NCI-H82 (cell line): ENCODE data around the gene ZFPM1.
"Not testable (repeated sequence)": the region's sequence is repeated elsewhere in the genome, so short reads cannot be mapped to it uniquely, and the experiment has no call there.

Experiments used
- DNase-seq: peaks from one replicate; lab custom pipeline; 2025; lab: John Stamatoyannopoulos, UW

The ZFPM1 gene

DNA sequence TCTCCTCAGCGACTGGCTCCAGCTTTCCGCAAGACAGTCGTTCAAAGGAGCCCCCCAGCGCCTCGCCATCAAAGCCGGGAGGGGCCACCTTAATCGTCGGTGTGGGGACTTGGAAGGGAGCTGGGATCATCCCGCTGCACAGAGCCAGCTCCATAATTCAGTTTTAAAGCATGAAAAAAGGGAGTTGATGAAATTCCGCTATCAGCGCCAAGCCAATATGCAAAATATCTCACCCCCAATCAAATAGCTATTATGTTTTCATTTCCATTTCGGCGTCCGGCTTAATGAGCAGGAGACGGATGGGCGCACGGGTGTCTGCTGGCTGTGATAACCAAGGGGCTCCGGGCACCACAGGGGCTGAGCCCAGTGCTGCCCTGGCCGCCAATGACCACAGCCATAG lies 27.7 kb downstream of the ZFPM1 start:
- DNase-seq = no peak

DNA sequence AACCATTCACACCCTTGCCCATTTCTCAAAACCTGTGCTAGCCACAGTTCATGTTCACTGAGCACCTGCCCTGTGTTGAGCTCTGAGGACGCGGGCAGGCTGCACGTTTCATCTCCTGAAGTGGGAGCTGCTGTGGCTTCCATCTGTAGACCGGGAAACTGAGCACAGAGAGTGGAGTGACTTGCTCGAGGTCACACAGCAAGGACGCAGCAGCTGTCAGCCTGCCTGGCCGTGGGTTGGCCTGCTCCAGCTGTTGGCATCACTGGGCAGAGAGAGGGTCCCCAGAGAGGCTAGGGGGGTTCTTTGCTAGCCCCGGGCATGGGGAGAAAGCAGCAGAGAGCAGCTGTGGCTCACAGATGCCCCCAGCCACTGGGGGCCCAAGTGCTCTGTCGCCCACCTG lies 28.8 kb downstream of the ZFPM1 start:
- DNase-seq = no peak

DNA sequence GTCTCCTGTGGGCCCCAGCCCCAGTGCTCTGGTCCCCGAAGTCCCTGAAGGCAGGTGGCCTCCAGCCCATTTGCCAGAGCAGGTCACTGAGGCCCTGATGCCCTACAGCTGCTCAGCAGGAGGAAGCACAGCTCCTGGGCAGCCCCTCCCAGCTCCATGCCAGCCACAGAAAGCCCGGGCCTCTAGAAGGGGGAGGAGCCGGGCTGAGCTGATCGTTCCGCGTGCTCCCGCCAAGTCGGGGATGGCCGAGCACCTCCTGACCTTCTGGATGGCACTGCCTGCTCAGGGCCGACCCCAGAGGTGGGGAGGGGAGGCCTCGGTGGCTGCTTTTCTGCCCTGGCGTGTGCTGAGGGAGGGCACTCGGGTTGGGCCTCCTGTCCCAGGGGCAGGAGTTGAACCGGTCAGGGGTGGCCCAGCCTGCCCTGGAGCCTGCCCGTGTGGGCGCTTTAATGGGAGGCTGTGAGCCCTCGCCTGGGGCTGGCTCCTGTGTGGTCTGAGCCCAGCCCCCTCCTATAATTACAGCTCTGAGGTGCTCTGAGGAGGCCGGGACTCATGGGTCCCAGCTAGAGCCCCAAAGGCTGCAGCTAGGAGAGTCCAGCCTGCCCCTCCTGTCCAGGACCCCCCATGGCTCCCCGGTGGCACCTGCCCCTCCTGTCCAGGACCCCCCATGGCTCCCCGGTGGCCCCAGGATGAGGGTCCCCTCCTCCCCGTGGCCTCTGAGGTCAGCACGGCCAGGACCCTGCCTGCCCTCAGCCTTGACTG lies 29.7 kb downstream of the ZFPM1 start:
- DNase-seq = no peak

DNA sequence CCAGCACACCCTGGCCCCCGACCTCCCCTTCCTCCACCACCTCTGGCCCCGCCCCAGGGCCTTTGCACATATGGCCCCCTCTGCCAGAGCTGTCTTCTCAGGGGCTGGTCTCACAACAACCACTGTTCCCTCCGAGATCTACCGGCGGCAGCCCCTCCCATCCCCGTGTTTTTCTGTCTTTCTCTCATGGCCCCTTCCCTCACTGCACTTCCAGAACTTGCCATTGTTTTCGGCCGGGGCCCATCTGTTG lies 30.2 kb downstream of the ZFPM1 start:
- no peak for DNase-seq

DNA sequence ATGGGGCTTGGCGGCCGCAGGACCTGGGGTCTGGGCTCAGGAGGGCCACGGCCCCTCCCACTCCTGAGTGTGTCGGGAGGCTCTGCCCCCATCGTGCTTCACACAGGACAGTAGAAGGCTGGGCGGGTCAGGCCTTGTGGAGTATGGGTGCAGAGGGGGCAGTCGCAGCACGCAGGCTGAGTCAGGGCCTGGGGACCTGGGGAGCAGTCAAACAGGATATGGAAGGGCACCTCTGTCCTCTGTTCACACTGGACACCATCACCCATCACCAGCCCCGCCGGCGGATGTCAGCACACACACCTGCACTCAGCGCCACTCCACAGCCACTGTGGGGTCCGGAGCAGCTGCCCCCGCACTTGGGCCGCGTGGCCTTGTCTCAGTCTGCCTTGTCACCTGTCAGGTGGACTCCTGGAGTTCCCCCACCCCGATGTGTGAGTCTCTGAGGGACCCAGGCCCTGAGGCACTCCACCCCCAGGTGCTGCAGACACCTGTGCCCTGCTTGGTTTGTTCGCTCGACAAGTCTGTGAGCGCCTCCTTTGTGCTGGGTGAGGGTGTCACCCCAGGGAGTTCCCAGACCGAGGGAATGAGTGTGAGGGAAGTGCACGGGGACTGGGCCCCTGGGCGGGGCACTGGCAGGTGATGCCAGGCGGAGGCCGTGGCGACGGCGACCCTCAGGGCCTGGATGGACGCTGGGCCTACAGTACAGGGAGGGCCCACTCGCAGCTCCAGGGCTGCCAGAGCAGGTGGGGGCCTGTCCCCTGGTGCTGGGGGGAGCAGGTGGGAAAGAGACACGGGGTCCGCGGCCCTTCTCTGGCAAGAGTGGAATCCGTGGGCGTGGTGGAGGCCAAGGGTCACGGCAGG lies 31.7 kb downstream of the ZFPM1 start:
- no peak for DNase-seq

DNA sequence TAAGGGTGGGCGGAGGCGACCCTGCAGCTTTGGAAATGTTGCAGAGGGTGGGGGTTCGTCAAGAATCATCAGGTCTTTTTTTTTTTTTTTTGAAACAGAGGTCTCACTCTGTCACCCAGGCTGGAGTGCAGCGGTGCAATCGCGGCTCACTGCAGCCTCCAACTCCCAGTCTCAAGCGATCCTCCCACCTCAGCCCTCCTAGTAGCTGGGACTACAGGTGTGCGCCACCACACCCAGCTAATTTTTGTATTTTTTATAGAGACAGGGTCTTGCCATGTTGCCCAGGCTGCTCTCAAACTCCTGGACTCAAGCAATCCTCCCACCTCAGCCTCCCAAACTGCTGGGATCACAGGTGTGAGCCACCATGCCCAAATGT lies 32.3 kb downstream of the ZFPM1 start:
- DNase-seq = not testable (repeated sequence)

DNA sequence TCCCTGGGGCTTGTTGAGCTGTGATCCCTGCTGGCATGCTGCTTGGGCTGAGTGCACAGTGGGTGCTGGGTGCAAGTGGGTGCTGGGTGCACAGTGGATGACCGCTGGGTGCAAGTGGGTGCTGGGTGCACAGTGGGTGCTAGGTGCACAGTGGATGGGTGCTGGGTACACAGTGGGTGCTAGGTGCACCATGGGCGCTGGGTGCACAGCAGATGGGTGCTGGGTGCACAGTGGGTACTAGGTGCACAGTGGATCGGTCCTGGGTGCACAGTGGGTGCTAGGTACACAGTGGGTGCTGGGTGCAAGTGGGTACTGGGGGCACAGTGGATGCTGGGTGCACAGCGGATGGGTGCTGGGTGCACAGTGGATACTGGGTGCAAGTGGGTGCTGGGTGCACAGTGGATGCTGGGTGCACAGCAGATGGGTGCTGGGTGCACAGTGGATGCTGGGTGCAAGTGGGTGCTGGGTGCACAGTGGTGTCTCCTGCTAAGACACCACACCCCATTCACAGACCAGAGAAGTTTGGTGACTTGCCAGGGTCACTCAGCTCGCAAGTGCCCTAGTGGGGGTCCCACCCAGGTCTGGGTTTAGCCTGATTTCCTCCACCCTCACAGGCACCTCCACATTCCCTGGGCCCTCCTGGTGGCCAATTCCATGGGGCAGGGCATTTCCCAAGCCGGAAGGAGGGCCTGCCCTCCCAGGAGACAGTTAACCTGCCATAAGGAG lies 33.5 kb downstream of the ZFPM1 start:
- no peak for DNase-seq

DNA sequence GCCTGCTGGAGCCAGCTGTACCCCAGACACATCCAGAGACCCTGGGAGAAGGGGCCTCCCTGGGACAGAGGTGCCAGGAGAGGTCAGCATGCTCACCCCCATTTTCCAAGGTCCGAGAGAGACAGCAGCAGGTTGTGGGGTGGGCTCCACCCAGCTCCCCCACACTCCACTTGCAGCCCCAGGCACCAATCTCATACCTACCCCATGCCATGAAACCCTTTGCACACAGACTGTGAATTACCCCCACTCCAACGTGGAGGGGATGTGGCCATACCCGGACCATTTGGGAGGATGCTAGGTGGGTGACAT lies 34.0 kb downstream of the ZFPM1 start:
- DNase-seq = no peak

DNA sequence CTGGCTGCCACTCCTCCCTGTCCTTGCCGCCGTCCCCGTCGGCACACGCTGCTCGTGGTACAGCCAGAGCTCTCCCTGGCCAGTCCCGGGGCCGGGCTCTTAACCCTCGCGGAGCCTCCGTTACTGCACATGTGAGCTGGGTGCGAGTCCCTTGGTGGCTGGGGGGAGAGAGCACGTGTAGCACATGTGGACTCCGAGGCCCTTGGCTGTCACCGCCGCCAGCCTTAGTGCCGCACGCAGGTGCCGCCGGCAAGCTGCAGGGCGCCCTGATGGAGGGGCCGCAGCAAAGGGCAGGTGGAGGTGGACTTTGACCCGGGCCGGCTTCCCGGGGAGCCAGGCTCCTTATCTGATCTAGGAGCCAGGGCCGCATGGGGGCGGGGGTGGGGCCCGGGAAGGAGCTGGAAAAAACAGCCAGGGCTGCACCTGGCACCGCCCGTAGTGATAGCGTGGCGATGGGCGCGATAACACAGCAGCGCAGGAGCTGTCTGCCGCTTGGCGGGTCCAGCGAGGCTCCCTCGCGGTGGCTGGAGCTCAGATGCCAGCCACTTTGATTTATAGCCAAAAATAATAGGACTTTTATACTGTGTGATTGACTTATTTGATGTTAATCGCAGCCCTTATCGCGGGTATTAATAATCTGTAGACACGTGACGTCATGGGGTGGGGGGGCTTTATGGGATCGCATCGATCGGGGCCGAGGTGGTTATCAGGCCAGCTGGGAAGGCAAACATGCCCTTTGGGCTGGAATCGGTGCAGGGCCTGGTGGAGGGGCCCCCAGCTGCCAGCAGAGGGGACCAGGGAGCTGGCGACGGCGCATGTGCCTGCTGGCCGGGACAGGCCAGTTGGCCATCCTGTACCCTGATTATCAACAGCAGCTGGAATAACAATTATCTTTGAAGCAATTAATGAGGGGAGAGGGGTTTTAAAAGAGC lies 35.1 kb downstream of the ZFPM1 start:
- no peak for DNase-seq

DNA sequence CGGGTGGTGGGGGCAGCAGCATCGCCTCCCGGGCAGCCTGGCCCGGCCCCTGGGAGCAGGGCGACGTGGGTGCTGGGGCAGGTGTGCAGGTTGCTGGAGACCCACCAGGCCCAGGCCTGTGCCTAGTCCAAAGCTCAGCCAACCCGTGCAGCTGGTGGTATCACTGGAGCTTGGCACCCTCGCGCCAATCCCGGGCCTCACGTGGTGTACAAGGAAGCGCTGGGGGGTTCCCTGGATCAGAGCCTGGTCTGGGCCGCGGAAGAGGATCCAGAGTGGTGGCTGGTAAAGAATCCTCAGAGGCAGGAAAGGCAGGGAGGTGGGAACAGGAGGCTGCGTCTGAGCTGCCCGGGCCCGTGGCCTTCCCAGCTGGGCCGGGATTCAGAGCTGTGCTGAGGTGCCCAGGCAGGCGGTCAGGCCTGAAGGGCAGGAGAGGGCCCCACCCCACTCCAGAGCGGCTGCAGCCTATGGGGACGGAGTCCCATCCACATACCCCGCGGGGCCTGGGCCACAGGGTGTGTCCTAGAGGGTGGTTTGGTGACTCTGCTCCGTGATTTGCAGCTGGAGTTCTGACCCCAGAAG lies 36.2 kb downstream of the ZFPM1 start:
- no peak for DNase-seq

DNA sequence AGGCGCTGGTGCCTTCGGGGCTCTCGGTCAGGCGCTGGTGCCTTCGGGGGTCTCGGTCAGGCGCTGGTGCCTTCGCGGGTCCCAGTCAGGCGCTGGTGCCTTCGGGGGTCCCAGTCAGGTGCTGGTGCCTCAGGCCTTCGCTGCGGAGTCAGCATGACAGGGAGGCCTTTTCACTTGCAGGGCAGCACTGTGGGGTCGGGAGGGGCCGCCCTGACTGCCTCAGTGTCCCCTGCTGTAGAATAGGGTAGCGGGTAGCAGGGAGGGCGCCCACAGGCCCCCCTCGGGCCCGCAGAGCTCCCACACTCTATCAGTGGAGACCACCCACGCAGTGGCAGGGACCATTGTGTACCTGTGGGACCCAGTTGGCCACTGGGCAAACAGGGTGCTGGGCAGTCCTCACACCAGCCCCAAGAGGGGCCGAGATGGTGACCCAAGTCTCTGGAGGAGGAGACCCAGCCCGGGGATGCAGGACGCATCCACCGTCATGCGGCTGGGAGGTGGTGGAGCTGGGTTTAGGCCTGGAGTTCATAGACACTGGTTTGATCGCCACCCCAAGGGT lies 38.0 kb downstream of the ZFPM1 start:
- no peak for DNase-seq

DNA sequence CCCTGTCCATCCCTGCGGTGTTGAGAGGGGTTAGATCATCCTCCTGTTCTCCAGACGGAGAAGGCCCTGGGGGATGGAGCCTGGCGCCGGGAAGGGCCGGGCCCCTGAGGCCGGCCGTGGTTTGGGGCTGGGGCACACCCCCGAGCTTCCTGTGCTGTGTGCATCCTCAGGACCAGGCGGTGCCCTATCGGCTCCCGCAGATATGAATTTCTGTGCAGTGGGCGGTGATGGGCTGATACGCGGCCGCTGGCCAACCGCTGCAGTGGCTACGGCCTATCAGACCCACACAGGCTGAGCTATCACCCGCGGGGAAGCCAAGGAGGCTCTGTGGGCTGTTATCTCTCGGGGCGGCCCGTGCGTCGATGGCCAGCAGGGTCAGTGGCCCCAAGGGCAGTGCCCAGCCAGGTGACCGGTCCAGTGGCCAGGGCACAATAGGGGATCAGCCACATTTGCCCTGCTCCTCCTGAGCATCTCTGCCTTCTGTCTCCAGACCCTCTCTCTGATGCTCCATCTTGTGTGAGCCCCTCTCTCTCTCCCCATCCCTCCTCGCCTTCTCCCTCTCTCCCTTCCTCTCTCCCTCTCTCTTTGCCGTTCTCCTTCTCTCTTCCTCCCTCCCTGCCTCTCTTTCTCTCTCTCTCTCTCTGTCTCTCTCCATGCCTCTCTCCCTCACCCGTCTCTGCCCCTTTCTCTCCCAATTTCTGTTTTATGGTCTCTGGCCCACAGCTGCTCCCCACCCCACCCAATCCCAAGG lies 38.7 kb downstream of the ZFPM1 start:
- DNase-seq = no peak

DNA sequence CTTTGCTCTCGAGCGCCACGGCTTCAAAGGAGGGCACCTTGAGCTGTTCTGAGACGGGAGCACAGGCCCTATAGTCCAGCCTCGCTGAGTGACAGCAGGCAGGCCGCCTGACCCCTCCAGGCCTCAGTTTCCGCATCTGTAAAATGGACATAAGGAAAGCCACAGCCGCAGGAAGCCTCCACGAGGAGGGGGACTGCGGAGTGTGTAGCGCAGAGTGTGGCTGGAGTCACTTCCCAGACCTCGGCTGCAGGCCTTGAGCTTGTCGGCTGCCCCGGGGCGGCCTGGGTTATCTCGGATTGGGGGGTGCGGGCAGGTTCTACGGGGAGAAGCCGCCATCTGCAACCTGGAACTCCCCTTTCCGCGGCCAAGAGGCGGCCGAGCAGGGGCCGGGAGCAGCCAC lies 40.8 kb downstream of the ZFPM1 start:
- no peak for DNase-seq

DNA sequence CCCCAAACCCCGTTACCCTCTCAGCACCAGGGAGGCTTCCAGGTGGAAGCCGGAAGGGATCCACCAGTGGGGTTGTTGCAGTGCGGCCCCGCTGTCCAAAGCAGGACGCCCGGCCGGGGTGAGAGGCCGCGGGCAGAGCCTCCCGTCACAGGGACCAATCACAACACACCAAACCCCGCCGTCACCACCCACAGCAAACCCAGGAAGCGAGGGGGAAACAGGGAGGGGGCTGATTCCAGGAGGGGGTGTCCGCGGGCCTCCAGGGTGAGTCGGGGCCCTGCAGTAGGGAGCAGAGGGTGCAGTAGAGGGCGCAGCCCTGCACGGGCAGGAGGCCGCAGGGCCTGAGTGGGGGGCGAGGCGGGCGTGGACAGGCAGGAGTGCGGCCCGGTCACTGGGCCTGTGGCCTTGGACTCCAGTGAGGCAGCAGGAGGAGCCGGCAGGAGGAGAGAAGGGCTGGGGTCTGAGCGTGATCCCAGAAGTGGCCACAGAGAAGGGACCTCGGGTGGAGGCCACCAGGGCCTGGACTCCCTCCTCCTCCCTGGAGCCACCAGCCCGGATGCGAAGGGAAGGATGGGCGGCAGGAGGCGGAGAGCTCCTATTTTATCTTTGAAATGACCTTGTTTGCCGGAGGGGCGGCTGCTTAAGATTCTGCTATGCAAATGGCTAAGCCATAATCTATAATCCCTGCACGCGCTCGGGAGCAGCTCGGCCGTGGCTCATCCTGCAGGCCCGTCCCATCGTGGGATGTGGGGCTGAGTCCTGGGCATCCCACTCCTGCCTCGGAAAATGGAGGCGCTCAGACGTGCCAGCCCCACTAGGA lies 41.5 kb downstream of the ZFPM1 start:
- DNase-seq = peak; percentile 54

DNA sequence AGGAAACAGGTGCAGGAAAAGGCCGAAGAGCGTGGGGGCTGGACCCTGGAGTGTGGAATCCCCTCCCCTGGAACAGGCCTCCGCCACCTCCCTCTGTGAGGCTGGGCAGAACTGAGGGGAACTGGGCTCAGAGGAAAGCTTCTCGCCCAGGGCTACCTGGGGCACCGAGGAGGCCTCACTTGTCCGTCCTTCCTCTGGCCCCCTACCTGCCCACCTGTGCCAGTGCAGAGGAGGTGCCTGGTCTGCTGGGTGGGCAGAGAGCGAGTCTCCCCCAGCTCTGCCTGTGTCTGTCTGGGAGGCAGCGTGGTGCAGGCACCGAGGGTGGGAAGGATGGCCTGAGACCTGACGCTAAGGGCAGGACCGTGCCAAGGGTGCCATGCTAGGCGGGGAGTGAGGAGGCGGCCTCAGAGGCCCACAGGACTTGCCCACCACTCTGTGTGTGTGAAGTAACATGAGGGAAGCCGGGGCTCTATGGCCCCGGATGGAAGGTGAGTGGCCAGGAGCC lies 42.2 kb downstream of the ZFPM1 start:
- DNase-seq = no peak

DNA sequence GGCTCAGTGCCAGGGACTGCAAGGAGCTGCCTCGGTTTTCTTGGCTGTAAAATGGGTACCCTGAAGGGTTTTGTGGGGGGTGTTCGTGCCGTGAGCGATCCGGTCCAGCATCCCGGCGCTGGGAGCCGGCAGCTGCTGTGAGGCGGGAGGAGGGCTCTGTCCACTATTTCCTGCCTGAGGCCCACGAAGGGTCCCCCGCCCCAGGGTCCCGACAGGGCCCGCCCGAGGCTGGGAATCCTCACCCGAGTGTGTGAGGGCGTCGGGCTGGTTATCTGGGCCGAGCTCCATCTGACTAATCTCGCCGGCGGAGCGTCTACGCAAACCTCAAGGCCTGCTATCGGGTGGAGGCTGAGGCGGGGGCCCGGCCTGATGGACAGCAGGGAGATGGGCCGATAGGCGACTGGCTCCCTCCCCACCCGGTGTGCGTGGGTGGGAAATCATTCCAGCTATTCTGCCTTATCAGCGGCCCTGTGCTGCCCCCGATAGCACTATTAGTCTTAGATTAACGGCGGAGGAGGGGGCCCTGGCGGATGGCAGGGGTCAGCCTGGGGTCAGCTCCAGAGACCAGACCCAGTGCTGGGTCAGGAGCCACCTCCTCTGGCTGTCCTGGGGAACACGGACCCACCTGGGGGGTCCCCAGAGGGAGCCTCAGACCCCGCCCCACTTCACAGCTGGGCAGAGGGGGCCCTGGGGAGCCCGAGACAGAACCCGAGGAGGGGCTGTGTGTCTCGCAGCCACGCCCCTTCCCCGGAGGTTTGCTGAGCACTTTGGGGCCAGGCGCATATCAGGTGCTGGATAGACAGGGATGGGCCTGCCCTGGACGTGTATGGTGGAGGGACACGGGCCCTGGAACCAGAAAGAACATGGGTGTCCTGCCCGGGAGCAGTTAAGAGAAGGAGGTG lies 44.7 kb downstream of the ZFPM1 start:
- DNase-seq = no peak

DNA sequence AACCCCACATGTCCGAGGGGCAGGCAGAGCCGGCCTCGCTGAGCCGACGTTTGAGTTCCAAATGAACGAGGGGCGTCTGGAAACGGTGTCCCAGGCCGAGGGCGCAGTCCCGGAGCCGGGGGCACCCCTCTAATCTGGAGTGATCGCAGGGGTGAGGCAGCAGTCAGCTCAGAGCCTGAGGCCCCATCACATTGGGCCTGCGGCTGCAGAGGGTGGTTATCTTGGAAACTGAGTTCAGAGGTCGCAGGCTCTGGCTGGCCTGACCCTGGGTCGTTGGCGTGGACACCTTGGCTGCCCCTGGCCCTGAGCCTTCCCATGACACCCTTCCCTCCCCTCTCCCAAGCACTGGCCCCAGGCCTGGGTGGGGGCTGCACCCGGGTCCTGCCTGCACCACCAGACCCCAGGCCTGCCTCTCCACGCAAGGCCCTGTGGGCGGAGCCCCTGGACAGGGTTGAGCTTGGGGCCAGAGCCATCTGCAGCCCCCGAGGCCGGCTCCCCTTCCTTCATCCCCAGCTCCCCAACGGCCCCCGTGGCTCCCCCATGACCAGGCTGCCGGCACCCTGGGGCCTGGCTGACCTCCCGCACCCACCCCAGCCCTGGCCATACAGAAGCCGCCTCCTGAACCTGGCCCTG lies 45.6 kb downstream of the ZFPM1 start:
- no peak for DNase-seq

DNA sequence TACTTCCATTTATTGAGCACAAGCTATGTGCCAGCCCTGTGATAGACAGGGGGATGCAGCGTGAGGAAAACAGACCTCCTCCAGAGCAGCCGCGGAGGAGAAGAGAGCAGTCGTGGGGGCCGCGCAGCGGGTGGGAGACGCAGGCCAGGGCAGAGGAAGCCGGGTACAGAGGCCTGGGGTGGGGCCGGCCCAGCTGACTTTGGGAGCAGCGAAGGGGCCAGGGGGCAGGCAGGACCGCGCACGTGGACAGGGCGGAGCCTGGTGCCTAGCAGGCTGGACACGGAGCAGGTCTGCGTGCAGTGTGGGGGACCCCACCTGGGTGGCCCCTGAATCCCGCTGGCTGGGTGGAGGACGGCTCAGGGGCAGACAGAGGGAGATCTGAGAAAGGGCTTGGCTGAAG lies 46.2 kb downstream of the ZFPM1 start:
- DNase-seq = no peak
